ENCODE measurements around the gene PIK3R6.

PIK3R6 gene

GRCh38 chr17:8849311-8850041 lies 18.0 kb downstream of the PIK3R6 start:
- no peak for DNase-seq (ENCODE audit: low spot score)
- Histone ChIP-seq H3K27ac (no peak overlapping the region), H3K4me3 (no peak overlapping the region)
- no peak for TF ChIP-seq CTCF (IDR thresholded peaks at IDR 0.05)

DNA sequence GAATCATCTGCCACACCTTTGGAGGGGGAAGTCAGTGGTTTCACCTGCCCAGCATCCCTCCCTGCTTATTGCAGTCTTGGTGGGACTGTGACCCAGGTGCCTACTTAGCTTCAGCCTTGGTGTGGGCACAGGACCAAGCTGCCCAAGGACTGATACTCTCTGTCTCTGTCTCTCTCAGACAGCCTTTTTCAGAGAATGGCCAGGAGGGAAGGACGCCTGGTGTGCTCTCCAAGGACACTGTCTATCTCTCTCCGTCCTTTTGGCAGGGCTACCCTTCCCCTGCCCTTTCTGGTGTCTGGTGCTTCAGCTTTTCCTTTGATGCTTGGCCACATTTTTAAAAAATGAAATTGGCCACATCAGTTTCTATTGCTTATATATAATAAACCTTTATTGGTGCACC lies 19.6 kb downstream of the PIK3R6 start:
- H3K27ac ChIP-seq: no peak overlapping the region
- TF ChIP-seq CTCF (IDR thresholded peaks at IDR 0.05): no peak
- no peak overlapping the region for H3K4me3 ChIP-seq
- DNase-seq (ENCODE audit: low spot score): no peak

GRCh38 chr17:8846768-8847211 lies 20.7 kb downstream of the PIK3R6 start:
- TF ChIP-seq CTCF (IDR thresholded peaks at IDR 0.05): no peak
- DNase-seq (ENCODE audit: low spot score): no peak
- H3K4me3 ChIP-seq: no peak overlapping the region
- no peak overlapping the region for H3K27ac ChIP-seq

GRCh38 chr17:8844229-8845218 lies 22.9 kb downstream of the PIK3R6 start:
- Histone ChIP-seq H3K27ac (no peak overlapping the region), H3K4me3 (no peak overlapping the region)
- no peak for DNase-seq (ENCODE audit: low spot score)
- no peak for TF ChIP-seq CTCF (IDR thresholded peaks at IDR 0.05)

- Histone ChIP-seq H3K27ac (no peak overlapping the region), H3K4me3 (no peak overlapping the region)
- no peak for DNase-seq (ENCODE audit: low spot score)
- no peak for TF ChIP-seq CTCF (IDR thresholded peaks at IDR 0.05)
These were observed 24.1 kb downstream of the PIK3R6 start for GRCh38 chr17:8843344-8843743.

GRCh38 chr17:8841844-8842243 lies 25.6 kb downstream of the PIK3R6 start:
- H3K27ac ChIP-seq: no peak overlapping the region
- TF ChIP-seq CTCF (IDR thresholded peaks at IDR 0.05): no peak
- no peak overlapping the region for H3K4me3 ChIP-seq
- no peak for DNase-seq (ENCODE audit: low spot score)

Data from coronary artery (tissue), 2 donors.